ENCODE data around the gene TPI1.

TPI1 gene

GRCh38 chr12:6825398-6826124, 41.8 kb upstream of the TPI1 start:
- no peaks in the 10 kb centered on the region for H3K36me3 Mint-ChIP-seq
- peak; percentile 89 for DNase-seq
- peaks cover 38% of the 10 kb centered on the region for H3K4me1 Mint-ChIP-seq
- H3K27me3 Mint-ChIP-seq: peaks cover 99% of the 10 kb centered on the region
- no peaks in the 10 kb centered on the region for H3K9me3 Mint-ChIP-seq
- CTCF ChIA-PET: interaction anchor here (0.6 to 7.8 kb wide), 34 partner anchors 9 to 223 kb away, joined by 3 to 91 read pairs (median 4); partner anchors contain the start of genes CDCA3, MLF2, USP5 and ZNF384
- no peak overlapping the region for H3K4me3 Mint-ChIP-seq
- H3K27ac Mint-ChIP-seq: no peak overlapping the region

GRCh38 chr12:6826125-6826733, 41.1 kb upstream of the TPI1 start:
- H3K4me3 Mint-ChIP-seq: no peak overlapping the region
- H3K4me1 Mint-ChIP-seq: peaks cover 31% of the 10 kb centered on the region
- no peaks in the 10 kb centered on the region for H3K36me3 Mint-ChIP-seq
- H3K9me3 Mint-ChIP-seq: no peaks in the 10 kb centered on the region
- no peak for DNase-seq
- H3K27ac Mint-ChIP-seq: no peak overlapping the region
- peaks cover 99% of the 10 kb centered on the region for H3K27me3 Mint-ChIP-seq
- CTCF ChIA-PET: interaction anchor here (0.8 to 7.8 kb wide), 15 partner anchors 10 to 224 kb away, joined by 3 to 91 read pairs (median 5); partner anchors contain the start of genes CDCA3, MLF2, USP5 and ZNF384

- CTCF ChIA-PET: interaction anchor here (0.8 to 7.8 kb wide), 8 partner anchors 12 to 138 kb away, joined by 3 to 91 read pairs (median 4); partner anchors contain the start of genes MLF2 and ZNF384
- DNase-seq: no peak
- no peak overlapping the region for H3K27ac Mint-ChIP-seq
- H3K27me3 Mint-ChIP-seq: peaks cover 99% of the 10 kb centered on the region
- H3K36me3 Mint-ChIP-seq: no peaks in the 10 kb centered on the region
- peaks cover 27% of the 10 kb centered on the region for H3K4me1 Mint-ChIP-seq
- peak overlapping the region; percentile 39 for H3K4me3 Mint-ChIP-seq
- H3K9me3 Mint-ChIP-seq: no peaks in the 10 kb centered on the region
Observed at GRCh38 chr12:6826734-6827436, 40.4 kb upstream of the TPI1 start.

- Mint-ChIP-seq H3K9me3 (no peaks in the 10 kb centered on the region), H3K4me3 (peak overlapping the region; percentile 39), H3K4me1 (peaks cover 25% of the 10 kb centered on the region), H3K36me3 (no peaks in the 10 kb centered on the region), H3K27ac (no peak overlapping the region), H3K27me3 (peaks cover 98% of the 10 kb centered on the region)
- CTCF ChIA-PET: interaction anchor here (1.1 to 7.8 kb wide), 5 partner anchors 11 to 75 kb away, joined by 3 to 91 read pairs (median 4); partner anchors contain the start of gene MLF2
- DNase-seq: peak; percentile 73
Observed at GRCh38 chr12:6827437-6827911, 39.9 kb upstream of the TPI1 start.

- H3K27ac Mint-ChIP-seq: no peak within 1 kb of the TSS
- H3K9me3 Mint-ChIP-seq: no peaks in the 10 kb centered on the region
- CTCF ChIA-PET: interaction anchor here (0.8 to 1.7 kb wide), 10 partner anchors 9 to 75 kb away, joined by 3 to 7 read pairs (median 4); partner anchors contain the start of genes MLF2 and SPSB2
- H3K27me3 Mint-ChIP-seq: peaks cover 91% of the 10 kb centered on the region
- no peaks in the 10 kb centered on the region for H3K36me3 Mint-ChIP-seq
- peak within 1 kb of the TSS; percentile 71 for H3K4me3 Mint-ChIP-seq
- no peak for DNase-seq
- peaks cover 25% of the 10 kb centered on the region for H3K4me1 Mint-ChIP-seq
Observed at GRCh38 chr12:6827982-6828780, 39.1 kb upstream of the TPI1 start, which contains the start of gene P3H3. TSS of gene P3H3 (plus strand) at chr12:6828407. CDS start at chr12:6828441, 34 bp downstream.

- peak; percentile 45 for DNase-seq
- Mint-ChIP-seq H3K9me3 (no peaks in the 10 kb centered on the region), H3K4me3 (peak overlapping the region; percentile 71), H3K27me3 (peaks cover 90% of the 10 kb centered on the region), H3K36me3 (no peaks in the 10 kb centered on the region), H3K27ac (no peak overlapping the region), H3K4me1 (peaks cover 25% of the 10 kb centered on the region)
- CTCF ChIA-PET: interaction anchor here (0.8 to 1.7 kb wide), 10 partner anchors 8 to 207 kb away, joined by 3 to 7 read pairs (median 4); partner anchors contain the start of genes MLF2 and SPSB2
Observed at GRCh38 chr12:6828781-6829535, 38.4 kb upstream of the TPI1 start.

GRCh38 chr12:6829536-6830220, 37.7 kb upstream of the TPI1 start:
- Mint-ChIP-seq H3K27ac (no peak overlapping the region), H3K4me1 (peaks cover 25% of the 10 kb centered on the region), H3K9me3 (no peaks in the 10 kb centered on the region), H3K4me3 (peak overlapping the region; percentile 71), H3K27me3 (peaks cover 83% of the 10 kb centered on the region), H3K36me3 (no peaks in the 10 kb centered on the region)
- no peak for DNase-seq
- CTCF ChIA-PET: interaction anchor here (1.0 to 1.5 kb wide), 5 partner anchors 10 to 208 kb away, joined by 3 to 7 read pairs (median 5); no protein-coding TSS in a partner anchor

GRCh38 chr12:6830286-6830890, 36.9 kb upstream of the TPI1 start:
- Mint-ChIP-seq H3K9me3 (no peaks in the 10 kb centered on the region), H3K4me1 (peaks cover 23% of the 10 kb centered on the region), H3K36me3 (no peaks in the 10 kb centered on the region), H3K4me3 (no peak overlapping the region), H3K27ac (no peak overlapping the region), H3K27me3 (peaks cover 76% of the 10 kb centered on the region)
- CTCF ChIA-PET: interaction anchor here (0.8 to 1.4 kb wide), 4 partner anchors 39 to 76 kb away, joined by 3 to 5 read pairs (median 3); no protein-coding TSS in a partner anchor
- no peak for DNase-seq

GRCh38 chr12:6830999-6831398, 36.3 kb upstream of the TPI1 start:
- Mint-ChIP-seq H3K36me3 (no peaks in the 10 kb centered on the region), H3K9me3 (no peaks in the 10 kb centered on the region), H3K4me1 (peaks cover 21% of the 10 kb centered on the region), H3K27me3 (peaks cover 70% of the 10 kb centered on the region), H3K4me3 (no peak overlapping the region), H3K27ac (no peak overlapping the region)
- CTCF ChIA-PET: interaction anchor here (0.6 to 1.1 kb wide), 4 partner anchors 15 to 54 kb away, joined by 3 read pairs; no protein-coding TSS in a partner anchor
- DNase-seq: no peak

GRCh38 chr12:6831450-6831995, 35.8 kb upstream of the TPI1 start:
- no peak overlapping the region for H3K27ac Mint-ChIP-seq
- H3K27me3 Mint-ChIP-seq: peaks cover 64% of the 10 kb centered on the region

GRCh38 chr12:6832125-6832524, 35.2 kb upstream of the TPI1 start:
- Mint-ChIP-seq H3K36me3 (no peaks in the 10 kb centered on the region), H3K27me3 (peaks cover 61% of the 10 kb centered on the region), H3K4me3 (no peak overlapping the region), H3K27ac (no peak overlapping the region), H3K9me3 (no peaks in the 10 kb centered on the region), H3K4me1 (peaks cover 20% of the 10 kb centered on the region)
- DNase-seq: no peak
- CTCF ChIA-PET: interaction anchor here (1.0 to 1.9 kb wide), 2 partner anchors 40 to 79 kb away, joined by 3 to 5 read pairs; partner anchors contain the start of gene MLF2

More at GRCh38 chr12:6831450-6831995, 35.8 kb upstream of the TPI1 start:
- H3K4me3 Mint-ChIP-seq: no peak overlapping the region
- peaks cover 21% of the 10 kb centered on the region for H3K4me1 Mint-ChIP-seq
- CTCF ChIA-PET: interaction anchor here (0.6 to 1.9 kb wide), 4 partner anchors 15 to 78 kb away, joined by 3 to 5 read pairs (median 3); partner anchors contain the start of gene MLF2
- H3K9me3 Mint-ChIP-seq: no peaks in the 10 kb centered on the region
- no peak for DNase-seq
- H3K36me3 Mint-ChIP-seq: no peaks in the 10 kb centered on the region
